Calu3 (cell line): ENCODE measurements around the gene RPL22. TPM values are rescaled to one million over a fixed set of nuclear protein-coding genes. Genes with fewer than 3 reads are reported as not detected.

Source experiments
- BruUV-seq: library from RNA; stranded (reverse); fragments of 400-500 nt; replicated peaks from 2 replicates; lab custom pipeline; 2021; lab: Mats Ljungman, UMichigan
- CTCF ChIA-PET: fragments of 300-600 bp; sonication (Branson Sonifier 250); formaldehyde crosslinking; loops from one replicate; lab custom pipeline; 2022; ENCODE audit warnings: antibody characterized with exemption; lab: Charles Lee
- DNase-seq: peaks from one replicate; pipeline ENCODE4 v3.0.0; 2022
- H3K27ac Mint-ChIP-seq: one replicate; pipeline ENCODE4 v1.8.0; 2022; ENCODE audit warnings: mixed read lengths; ENCODE audit not compliant: unreplicated experiment
- H3K27me3 Mint-ChIP-seq: one replicate; pipeline ENCODE4 v1.8.0; 2022; ENCODE audit warnings: mixed read lengths; ENCODE audit not compliant: unreplicated experiment
- H3K36me3 Mint-ChIP-seq: one replicate; pipeline ENCODE4 v1.8.0; 2022; ENCODE audit warnings: mild to moderate bottlenecking, moderate library complexity, mixed read lengths; ENCODE audit not compliant: insufficient read depth, unreplicated experiment
- H3K4me1 Mint-ChIP-seq: one replicate; pipeline ENCODE4 v1.8.0; 2022; ENCODE audit warnings: mild to moderate bottlenecking, low read depth, mixed read lengths; ENCODE audit not compliant: unreplicated experiment
- H3K4me3 Mint-ChIP-seq: one replicate; pipeline ENCODE4 v1.8.0; 2022; ENCODE audit warnings: mild to moderate bottlenecking, low read depth, moderate library complexity, mixed read lengths; ENCODE audit not compliant: unreplicated experiment
- H3K9me3 Mint-ChIP-seq: one replicate; pipeline ENCODE4 v1.8.0; 2022; ENCODE audit warnings: low read depth, mixed read lengths; ENCODE audit not compliant: unreplicated experiment
- CTCF ChIP-seq: fragments of 200-600 bp; IDR thresholded peaks from one replicate; pipeline ENCODE4 v1.8.0; 2022; ENCODE audit warnings: antibody characterized with exemption; ENCODE audit not compliant: unreplicated experiment
- intact Hi-C: fragments of 100-400 bp; cut with micrococcal nuclease; formaldehyde crosslinking; loops from one replicate; pipeline ENCODE4 v1.10.0; 2022; ENCODE audit not compliant: unreplicated experiment
- total RNA-seq: library from RNA; stranded (reverse); gene quantifications from 2 replicates; pipeline ENCODE4 v1.2.3, GENCODE V29; 2022

The RPL22 gene
- total RNA-seq, 1 experiment from 2014 or later = 259 TPM

- TF ChIP-seq CTCF = no peak
- CTCF ChIA-PET = no interaction called here
- Mint-ChIP-seq H3K36me3 (no peaks in the 10 kb centered on the region), H3K9me3 (no peaks in the 10 kb centered on the region), H3K4me1 (no peaks in the 10 kb centered on the region), H3K27ac (no peak overlapping the region), H3K27me3 (peaks cover 15% of the 10 kb centered on the region), H3K4me3 (no peak overlapping the region)
- BruUV-seq = no TSS peak
- intact Hi-C loops = no loop called here
- DNase-seq = no peak
Measured at GRCh38 chr1:6149597-6149996, 49.8 kb downstream of the RPL22 start.

GRCh38 chr1:6148497-6149241 is 50.7 kb downstream of the RPL22 start:
- no peak overlapping the region for H3K4me3 Mint-ChIP-seq
- CTCF ChIA-PET = no interaction called here

GRCh38 chr1:6145864-6146410 is 53.5 kb downstream of the RPL22 start:
- no peaks in the 10 kb centered on the region for H3K9me3 Mint-ChIP-seq
- BruUV-seq = no TSS peak
- H3K36me3 Mint-ChIP-seq = no peaks in the 10 kb centered on the region
- H3K4me1 Mint-ChIP-seq = peaks cover 7% of the 10 kb centered on the region
- CTCF ChIA-PET = no interaction called here
- TF ChIP-seq CTCF = no peak
- H3K27me3 Mint-ChIP-seq = peaks cover 25% of the 10 kb centered on the region
- no peak overlapping the region for H3K4me3 Mint-ChIP-seq
- no peak overlapping the region for H3K27ac Mint-ChIP-seq
- intact Hi-C loops = no loop called here
- DNase-seq = no peak

More at GRCh38 chr1:6148497-6149241, 50.7 kb downstream of the RPL22 start:
- DNase-seq = peak; percentile 44
- BruUV-seq = no TSS peak
- Mint-ChIP-seq H3K4me1 (peaks cover 7% of the 10 kb centered on the region), H3K27ac (no peak overlapping the region), H3K36me3 (no peaks in the 10 kb centered on the region), H3K27me3 (peaks cover 25% of the 10 kb centered on the region), H3K9me3 (no peaks in the 10 kb centered on the region)
- intact Hi-C loops = no loop called here
- TF ChIP-seq CTCF = no peak

GRCh38 chr1:6145396-6145750 is 54.0 kb downstream of the RPL22 start:
- no peak for DNase-seq
- Mint-ChIP-seq H3K27me3 (peaks cover 25% of the 10 kb centered on the region), H3K4me3 (no peak overlapping the region), H3K4me1 (peaks cover 7% of the 10 kb centered on the region), H3K27ac (no peak overlapping the region), H3K36me3 (no peaks in the 10 kb centered on the region), H3K9me3 (no peaks in the 10 kb centered on the region)
- no peak for TF ChIP-seq CTCF
- intact Hi-C loops = no loop called here
- BruUV-seq = no TSS peak
- CTCF ChIA-PET = no interaction called here
